HG03097 (cell line): ENCODE measurements around the gene DUSP15.
"Not testable (repeated sequence)": the region's sequence is repeated elsewhere in the genome, so short reads cannot be mapped to it uniquely, and the experiment has no call there.

Source experiments
- ATAC-seq: cut with Tn5 transposase; IDR thresholded peaks from one replicate; pipeline ENCODE4 v1.9.1; 2021; ENCODE audit not compliant: unreplicated experiment, low FRiP score

The DUSP15 gene

DNA sequence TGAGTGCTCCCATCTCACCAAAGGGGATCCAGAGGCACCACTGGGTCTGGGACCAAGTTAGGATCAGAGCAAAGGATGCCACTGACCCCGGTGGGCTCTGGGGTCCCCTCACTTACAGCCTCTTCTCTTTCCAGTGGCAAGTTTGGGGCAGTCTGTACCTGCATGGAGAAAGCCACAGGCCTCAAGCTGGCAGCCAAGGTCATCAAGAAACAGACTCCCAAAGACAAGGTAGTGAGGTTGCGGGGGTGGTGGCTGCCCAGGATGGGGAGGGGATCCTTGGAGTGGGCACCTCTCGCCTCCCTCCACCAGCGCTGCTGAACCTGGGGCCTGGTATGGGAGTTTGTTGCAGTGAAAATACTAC lies 46.2 kb downstream of the DUSP15 start:
- ATAC-seq = no peak

- ATAC-seq = no peak
Observed at GRCh38 chr20:31823360-31824124, 46.8 kb downstream of the DUSP15 start.

DNA sequence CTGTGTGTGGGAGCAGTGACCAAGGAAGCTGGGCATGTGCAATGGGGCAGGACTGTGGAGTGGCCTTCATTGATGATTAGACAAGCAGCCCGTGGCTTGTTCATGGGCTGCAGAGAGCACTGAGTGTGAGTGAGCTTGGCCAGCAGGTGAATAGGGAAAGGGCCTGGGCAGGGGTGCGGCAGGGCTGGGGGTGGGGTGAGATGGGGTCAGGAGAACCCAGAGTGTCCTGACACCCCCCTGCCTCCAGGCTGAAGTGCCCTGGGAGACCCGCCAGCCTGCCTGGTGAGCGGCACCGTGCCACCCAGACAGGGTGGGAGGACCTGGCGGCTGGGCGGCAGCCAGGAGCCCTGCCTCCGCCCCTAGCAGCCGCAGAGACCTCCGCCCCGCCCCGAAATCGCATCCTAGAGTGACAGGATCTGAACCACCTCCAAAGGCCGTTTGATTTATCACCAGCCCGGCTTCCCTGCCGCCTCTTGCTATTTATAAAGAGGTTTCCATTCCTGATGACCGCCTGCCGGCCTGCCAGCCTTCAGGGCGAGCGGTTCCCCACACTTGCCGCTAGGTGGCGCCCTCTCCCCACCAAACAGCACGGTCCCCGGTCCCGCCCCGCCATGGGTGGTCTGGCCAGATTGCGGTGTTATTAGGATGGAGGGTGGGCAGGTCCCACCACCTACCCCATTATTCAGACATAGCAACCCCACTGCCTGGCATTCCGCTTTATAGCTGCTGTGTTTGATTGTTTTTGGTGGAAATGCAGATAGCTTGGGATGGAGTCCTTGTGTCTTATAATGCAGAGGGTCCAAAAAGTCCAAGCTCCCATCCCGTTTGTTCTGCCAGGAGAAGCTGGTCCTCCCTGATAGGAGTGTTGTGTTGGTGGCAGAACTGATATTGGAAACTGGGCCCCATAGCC lies 47.7 kb downstream of the DUSP15 start:
- peak; percentile 76 for ATAC-seq

DNA sequence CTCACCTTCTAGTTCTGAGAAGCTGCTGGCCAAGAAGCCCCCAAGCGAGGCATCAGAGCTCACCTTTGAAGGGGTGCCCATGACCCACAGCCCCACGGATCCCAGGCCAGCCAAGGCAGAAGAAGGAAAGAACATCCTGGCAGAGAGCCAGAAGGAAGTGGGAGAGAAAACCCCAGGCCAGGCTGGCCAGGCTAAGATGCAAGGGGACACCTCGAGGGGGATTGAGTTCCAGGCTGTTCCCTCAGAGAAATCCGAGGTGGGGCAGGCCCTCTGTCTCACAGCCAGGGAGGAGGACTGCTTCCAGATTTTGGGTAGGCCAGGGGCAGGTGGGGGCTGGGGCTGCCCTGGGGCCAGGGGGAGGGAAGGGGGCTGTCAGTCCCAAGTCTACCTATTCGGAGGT lies 48.9 kb downstream of the DUSP15 start:
- no peak for ATAC-seq

DNA sequence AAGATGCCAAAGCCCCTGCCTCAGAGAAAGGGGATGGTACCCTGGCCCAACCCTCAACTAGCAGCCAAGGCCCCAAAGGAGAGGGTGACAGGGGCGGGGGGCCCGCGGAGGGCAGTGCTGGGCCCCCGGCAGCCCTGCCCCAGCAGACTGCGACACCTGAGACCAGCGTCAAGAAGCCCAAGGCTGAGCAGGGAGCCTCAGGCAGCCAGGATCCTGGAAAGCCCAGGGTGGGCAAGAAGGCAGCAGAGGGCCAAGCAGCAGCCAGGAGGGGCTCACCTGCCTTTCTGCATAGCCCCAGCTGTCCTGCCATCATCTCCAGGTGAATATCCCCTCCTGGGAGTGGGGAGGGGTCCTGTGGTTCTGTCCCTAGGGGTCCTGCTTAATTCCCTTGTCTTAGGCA lies 50.1 kb downstream of the DUSP15 start:
- ATAC-seq = no peak

DNA sequence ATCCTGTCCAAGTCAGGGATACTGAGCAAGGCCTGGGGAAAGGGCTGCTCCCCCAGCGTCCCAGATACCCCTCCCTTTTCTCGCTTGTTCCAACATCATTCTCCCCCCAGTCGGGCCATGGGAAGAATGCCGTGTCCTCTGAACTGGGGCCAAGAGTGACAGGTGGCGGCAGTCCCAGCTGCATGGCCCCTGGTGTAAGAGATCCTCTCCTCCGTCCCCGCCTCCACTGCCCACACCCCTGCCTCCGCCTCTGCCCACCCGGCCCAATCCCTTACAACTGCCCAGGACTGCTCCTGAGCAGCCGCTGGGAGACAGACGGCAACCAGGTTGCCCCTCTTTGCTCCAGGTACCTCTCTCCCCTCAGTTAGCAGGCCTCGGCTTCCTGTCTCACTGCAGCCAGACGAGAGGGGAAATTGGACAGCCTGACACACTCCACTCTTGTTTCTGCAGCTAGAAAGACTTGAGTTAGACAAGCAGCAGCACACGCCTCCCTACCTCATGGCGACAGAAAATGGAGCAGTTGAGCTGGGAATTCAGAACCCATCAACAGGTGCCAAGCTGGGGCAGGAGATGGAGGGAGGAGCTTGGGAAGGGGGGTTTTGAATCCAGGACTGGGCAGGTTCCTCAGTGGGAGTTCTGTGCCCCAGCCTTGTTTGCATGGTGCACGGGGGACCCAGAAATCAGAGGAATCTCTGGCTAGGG lies 51.1 kb downstream of the DUSP15 start, which contains the start of gene MYLK2:
MYLK2 (plus strand) TSS at position 274 of the 702 bp plus-strand sequence; CDS start at position 499, 225 bp downstream.
- no peak for ATAC-seq

DNA sequence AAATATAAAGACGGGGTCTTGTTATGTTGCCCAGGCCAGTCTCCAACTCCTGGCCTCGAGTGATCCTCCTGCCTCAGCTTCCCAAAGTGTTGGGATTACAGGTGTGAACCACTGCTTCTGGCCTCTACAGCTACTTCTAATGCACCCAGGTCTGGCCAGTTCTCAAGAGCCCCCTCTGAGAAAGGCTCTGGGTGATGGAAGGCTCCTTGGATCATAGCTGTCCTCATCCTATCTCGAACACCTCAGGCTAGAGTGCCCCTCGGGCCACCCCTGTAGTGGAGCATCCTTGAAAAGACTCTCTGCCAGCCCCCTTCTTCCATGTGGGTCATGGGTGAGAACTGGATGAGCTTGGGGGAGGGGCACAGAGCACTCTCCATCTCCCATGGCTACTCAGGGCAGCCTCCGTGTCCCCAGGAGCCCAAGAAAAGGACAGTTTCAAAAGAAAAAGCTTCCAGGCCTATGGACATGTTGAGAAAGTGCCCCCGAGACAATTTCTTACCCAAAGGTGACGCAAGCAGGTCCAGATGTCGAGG lies 51.9 kb downstream of the DUSP15 start:
- ATAC-seq = no peak

DNA sequence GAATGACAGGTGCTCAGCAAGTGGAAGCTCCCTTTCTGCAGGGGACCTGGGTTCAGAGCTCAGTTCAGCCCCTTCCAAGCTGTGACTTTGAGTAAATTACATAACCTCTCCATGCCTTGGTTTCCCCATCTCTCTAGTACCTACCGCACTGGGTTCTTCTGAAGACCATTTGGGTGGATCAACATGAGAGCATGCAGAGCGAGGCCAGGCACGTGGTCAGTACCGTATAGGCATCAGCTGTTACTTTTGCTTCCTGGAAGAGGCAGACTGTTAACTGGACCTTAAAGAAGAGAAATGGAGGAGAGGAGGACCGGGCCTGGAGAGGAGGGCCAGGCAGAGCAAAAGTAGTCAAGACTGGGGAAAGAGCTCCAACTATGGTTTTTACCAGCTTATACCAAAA lies 52.9 kb downstream of the DUSP15 start:
- ATAC-seq = no peak

- ATAC-seq = no peak
Observed at GRCh38 chr20:31816221-31816620, 54.1 kb downstream of the DUSP15 start.

GRCh38 chr20:31815408-31816188 lies 54.7 kb downstream of the DUSP15 start:
- no peak for ATAC-seq

- not testable (repeated sequence) for ATAC-seq
Observed at GRCh38 chr20:31814142-31814541, 56.2 kb downstream of the DUSP15 start.

DNA sequence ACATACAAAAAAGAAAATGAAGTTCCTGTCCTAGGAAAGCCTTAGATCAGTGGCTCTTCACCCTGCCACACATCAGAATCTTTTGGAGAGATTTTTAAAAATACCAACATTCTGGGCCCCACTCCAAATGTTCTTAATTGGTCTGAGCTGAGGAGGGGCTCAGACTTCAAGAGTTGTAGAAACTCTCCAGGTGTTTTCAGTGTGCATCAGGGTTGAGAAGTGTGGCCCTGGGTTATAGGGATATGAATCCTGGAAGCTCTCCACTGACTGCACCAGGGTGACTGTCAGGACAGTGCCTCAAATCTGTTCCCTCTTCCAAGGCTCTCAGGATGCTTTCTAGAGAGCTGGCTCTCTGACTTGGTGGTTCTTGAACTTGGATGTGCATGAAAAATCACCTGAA lies 56.7 kb downstream of the DUSP15 start:
- ATAC-seq = no peak

- ATAC-seq = no peak
Observed at GRCh38 chr20:31811796-31812728, 58.3 kb downstream of the DUSP15 start.

DNA sequence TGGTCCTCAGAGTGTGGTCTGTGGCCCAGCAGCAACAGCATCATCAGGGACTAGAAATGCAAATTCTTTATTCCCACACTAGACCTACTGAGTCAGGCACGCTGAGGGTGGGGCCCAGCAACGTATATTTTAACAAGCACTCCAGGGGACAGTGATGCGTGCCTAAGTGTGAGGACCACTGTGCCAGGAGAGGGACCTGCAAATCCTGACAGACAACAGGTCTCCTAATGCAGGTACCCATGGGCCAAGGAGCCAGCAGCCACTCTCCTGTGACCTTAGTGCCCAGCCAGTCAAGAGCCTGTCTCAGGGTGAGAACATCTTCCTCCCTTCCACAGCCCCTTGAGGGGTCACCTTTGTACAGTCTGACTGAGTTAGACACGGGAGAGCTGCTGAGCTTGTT lies 59.1 kb downstream of the DUSP15 start:
- ATAC-seq = no peak
